CD4-positive, alpha-beta T cell (primary cell): ENCODE results near the gene CACNA2D1. TPM values are rescaled to one million over a fixed set of nuclear protein-coding genes. Genes with fewer than 3 reads are reported as not detected.

Source experiments
- ATAC-seq: fragments of 200-7000 bp; cut with Tn5 transposase; one replicate; pipeline ENCODE4 v1.10.0; 2022; ENCODE audit warnings: mild to moderate bottlenecking; ENCODE audit not compliant: poor library complexity
- CTCF ChIA-PET: fragments of 350-600 bp; sonication (Branson Sonifier 250); formaldehyde crosslinking; loops from one replicate; lab custom pipeline; 2021; ENCODE audit warnings: antibody characterized with exemption, inconsistent platforms; lab: Charles Lee
- POLR2A ChIA-PET: fragments of 350-600 bp; sonication (Branson Sonifier 250); formaldehyde crosslinking; loops from one replicate; lab custom pipeline; 2021; ENCODE audit warnings: antibody characterized with exemption, inconsistent platforms; lab: Charles Lee
- DNase-seq, 14 experiments: peaks; one replicate each; pipeline ENCODE4 v3.0.0-alpha.2; 2013 to 2020; ENCODE audit warnings: mixed read lengths in 2 of 14
- H3K27ac ChIP-seq, 2 donors: one replicate each; pipeline versions ENCODE4 v1.5.1 to v1.7.0; 2013; ENCODE audit warnings: low read length in 2 of 2, low read depth in 1 of 2, mild to moderate bottlenecking in 1 of 2
- H3K27me3 ChIP-seq, 2 experiments: 1 replicate in 1 of 2; 2 replicates in 1 of 2; pipeline versions ENCODE4 v1.6.1 to v1.7.0; 2013; ENCODE audit warnings: low read length in 2 of 2, control low read depth in 1 of 2, mild to moderate bottlenecking in 1 of 2, moderate library complexity in 1 of 2; ENCODE audit not compliant: insufficient read depth in 2 of 2, control insufficient read depth in 1 of 2
- H3K36me3 ChIP-seq: one replicate; pipeline ENCODE4 v1.6.1; 2013; ENCODE audit warnings: low read length, control low read depth; ENCODE audit not compliant: insufficient read depth
- H3K4me1 ChIP-seq: one replicate; pipeline ENCODE4 v1.6.1; 2013; ENCODE audit warnings: low read length, control low read depth; ENCODE audit not compliant: insufficient read depth
- H3K4me3 ChIP-seq: one replicate; pipeline ENCODE4 v1.5.1; 2013; ENCODE audit warnings: mild to moderate bottlenecking, low read length, moderate library complexity
- H3K9me3 ChIP-seq, 2 experiments: 1 replicate in 1 of 2; 2 replicates in 1 of 2; pipeline versions ENCODE4 v1.6.1 to v1.7.0; 2013; ENCODE audit warnings: low read length in 2 of 2, mild to moderate bottlenecking in 2 of 2, control low read depth in 1 of 2, moderate library complexity in 1 of 2; ENCODE audit not compliant: control insufficient read depth in 1 of 2, insufficient read depth in 1 of 2
- H3K27ac Mint-ChIP-seq: one replicate; pipeline ENCODE4 v1.8.0; 2020; ENCODE audit warnings: mixed read lengths
- H3K27me3 Mint-ChIP-seq: one replicate; pipeline ENCODE4 v1.8.0; 2021; ENCODE audit warnings: mixed read lengths
- H3K36me3 Mint-ChIP-seq: one replicate; pipeline ENCODE4 v1.8.0; 2021; ENCODE audit warnings: low read depth, mixed read lengths
- H3K4me1 Mint-ChIP-seq: one replicate; pipeline ENCODE4 v1.8.0; 2021; ENCODE audit warnings: low read depth, mixed read lengths
- H3K4me3 Mint-ChIP-seq: one replicate; pipeline ENCODE4 v1.8.0; 2020; ENCODE audit warnings: mild to moderate bottlenecking, mixed read lengths
- H3K9me3 Mint-ChIP-seq: one replicate; pipeline ENCODE4 v1.8.0; 2020; ENCODE audit warnings: mixed read lengths
- intact Hi-C, 2 experiments: fragments of 100-400 bp; cut with DNase I in 1 of 2; cut with micrococcal nuclease in 1 of 2; formaldehyde crosslinking; loops; one replicate each; pipeline versions ENCODE4 v1.15.1 to v1.9.0; 2023 to 2025; cut with DNase I, micrococcal nuclease
- total RNA-seq, 174 experiments: library from RNA in 2 of 174; stranded (reverse) in 2 of 174; gene quantifications; one replicate each; pipeline ENCODE4 v1.2.3 and lab custom pipeline; 2021 to 2026
- TF ChIP-seq, protein P1 (sequence below): fragments of 200-600 bp; IDR thresholded peaks from one replicate; pipeline ENCODE4 v1.8.0; 2022; ENCODE audit warnings: antibody characterized with exemption, mild to moderate bottlenecking

The CACNA2D1 gene
- total RNA-seq, 2 experiments from 2014 or later, result not detected

DNA sequence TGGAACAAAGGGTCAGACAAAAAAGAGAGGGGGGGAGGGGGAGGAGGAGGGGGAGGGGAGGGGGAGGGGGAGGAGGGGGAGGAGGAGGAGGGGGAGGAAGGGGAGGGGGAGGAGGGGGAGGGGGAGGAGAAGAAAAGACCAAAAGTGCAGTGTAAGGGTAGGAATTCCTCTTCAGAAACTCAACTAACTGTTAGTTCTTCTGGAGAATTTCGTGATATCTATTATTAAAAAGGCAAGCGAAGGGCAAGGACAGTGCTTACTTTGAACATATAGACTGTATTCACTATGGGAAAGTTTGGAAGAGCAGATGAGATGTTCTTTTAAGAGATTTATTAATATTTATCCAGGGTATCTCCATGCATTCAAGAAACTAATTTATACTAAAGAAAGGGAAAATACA lies 258.1 kb downstream of the CACNA2D1 start:
- H3K4me1 ChIP-seq, result no peaks in the 10 kb centered on the region
- no peaks in the 10 kb centered on the region for H3K9me3 ChIP-seq
- ATAC-seq (no peak), DNase-seq (no peak)
- H3K27ac ChIP-seq, result no peak overlapping the region
- H3K9me3 Mint-ChIP-seq, result no peaks in the 10 kb centered on the region
- ChIA-PET CTCF (no interaction called here), POLR2A (no interaction called here)
- no peak overlapping the region for H3K4me3 ChIP-seq
- no peaks in the 10 kb centered on the region for H3K27me3 ChIP-seq
- H3K36me3 Mint-ChIP-seq, result no peaks in the 10 kb centered on the region
- H3K4me3 Mint-ChIP-seq, result no peak overlapping the region
- no peaks in the 10 kb centered on the region for H3K36me3 ChIP-seq
- intact Hi-C loops, result no loop called here
- H3K27ac Mint-ChIP-seq, result no peak overlapping the region
- no peaks in the 10 kb centered on the region for H3K27me3 Mint-ChIP-seq
- no peaks in the 10 kb centered on the region for H3K4me1 Mint-ChIP-seq
- TF ChIP-seq, protein P1, sequence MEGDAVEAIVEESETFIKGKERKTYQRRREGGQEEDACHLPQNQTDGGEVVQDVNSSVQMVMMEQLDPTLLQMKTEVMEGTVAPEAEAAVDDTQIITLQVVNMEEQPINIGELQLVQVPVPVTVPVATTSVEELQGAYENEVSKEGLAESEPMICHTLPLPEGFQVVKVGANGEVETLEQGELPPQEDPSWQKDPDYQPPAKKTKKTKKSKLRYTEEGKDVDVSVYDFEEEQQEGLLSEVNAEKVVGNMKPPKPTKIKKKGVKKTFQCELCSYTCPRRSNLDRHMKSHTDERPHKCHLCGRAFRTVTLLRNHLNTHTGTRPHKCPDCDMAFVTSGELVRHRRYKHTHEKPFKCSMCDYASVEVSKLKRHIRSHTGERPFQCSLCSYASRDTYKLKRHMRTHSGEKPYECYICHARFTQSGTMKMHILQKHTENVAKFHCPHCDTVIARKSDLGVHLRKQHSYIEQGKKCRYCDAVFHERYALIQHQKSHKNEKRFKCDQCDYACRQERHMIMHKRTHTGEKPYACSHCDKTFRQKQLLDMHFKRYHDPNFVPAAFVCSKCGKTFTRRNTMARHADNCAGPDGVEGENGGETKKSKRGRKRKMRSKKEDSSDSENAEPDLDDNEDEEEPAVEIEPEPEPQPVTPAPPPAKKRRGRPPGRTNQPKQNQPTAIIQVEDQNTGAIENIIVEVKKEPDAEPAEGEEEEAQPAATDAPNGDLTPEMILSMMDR, result no peak

- Mint-ChIP-seq H3K36me3 (no peaks in the 10 kb centered on the region), H3K4me3 (no peak overlapping the region), H3K4me1 (no peaks in the 10 kb centered on the region), H3K27ac (no peak overlapping the region), H3K9me3 (no peaks in the 10 kb centered on the region), H3K27me3 (no peaks in the 10 kb centered on the region)
- CTCF ChIA-PET, result no interaction called here
- Histone ChIP-seq H3K4me3 (no peak overlapping the region), H3K9me3 (no peaks in the 10 kb centered on the region), H3K27ac (no peak overlapping the region), H3K36me3 (no peaks in the 10 kb centered on the region), H3K27me3 (no peaks in the 10 kb centered on the region), H3K4me1 (no peaks in the 10 kb centered on the region)
- ATAC-seq, result no peak
- intact Hi-C loops, result no loop called here
- TF ChIP-seq, protein P1, result no peak
- no peak for DNase-seq
- POLR2A ChIA-PET, result no interaction called here
Observed at GRCh38 chr7:82183634-82184033, 259.9 kb downstream of the CACNA2D1 start.

DNA sequence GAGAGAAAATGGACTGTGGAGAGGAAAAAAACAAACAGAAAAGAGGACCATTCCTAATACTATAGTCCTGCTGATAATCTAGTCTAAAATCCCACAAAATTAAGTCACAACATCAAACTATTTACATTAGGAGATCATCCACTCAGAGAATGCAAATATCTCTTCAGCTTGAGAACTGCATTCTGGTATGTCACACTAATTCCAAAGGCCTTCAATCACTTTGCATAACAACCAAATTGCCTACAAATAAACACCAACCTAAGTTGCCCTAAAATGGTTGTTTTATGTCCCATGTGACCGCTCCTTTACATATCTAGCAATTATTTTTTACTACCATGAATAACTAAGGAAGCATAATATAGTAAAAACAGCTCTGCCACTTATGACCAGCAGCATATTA lies 264.3 kb downstream of the CACNA2D1 start:
- no peaks in the 10 kb centered on the region for H3K36me3 ChIP-seq
- H3K9me3 ChIP-seq, result no peaks in the 10 kb centered on the region

More for the DNA sequence above, 264.3 kb downstream of the CACNA2D1 start:
- Mint-ChIP-seq H3K27ac (no peak overlapping the region), H3K36me3 (no peaks in the 10 kb centered on the region), H3K27me3 (no peaks in the 10 kb centered on the region), H3K9me3 (no peaks in the 10 kb centered on the region), H3K4me3 (no peak overlapping the region), H3K4me1 (no peaks in the 10 kb centered on the region)
- intact Hi-C loops, result no loop called here
- TF ChIP-seq, protein P1, result no peak
- no peak overlapping the region for H3K4me3 ChIP-seq
- no peaks in the 10 kb centered on the region for H3K4me1 ChIP-seq
- DNase-seq (no peak), ATAC-seq (no peak)
- no peaks in the 10 kb centered on the region for H3K27me3 ChIP-seq
- H3K27ac ChIP-seq, result no peak overlapping the region
- CTCF ChIA-PET, result no interaction called here
- POLR2A ChIA-PET, result no interaction called here
